Measurements from ENCODE around the gene NAGK.

DNA sequence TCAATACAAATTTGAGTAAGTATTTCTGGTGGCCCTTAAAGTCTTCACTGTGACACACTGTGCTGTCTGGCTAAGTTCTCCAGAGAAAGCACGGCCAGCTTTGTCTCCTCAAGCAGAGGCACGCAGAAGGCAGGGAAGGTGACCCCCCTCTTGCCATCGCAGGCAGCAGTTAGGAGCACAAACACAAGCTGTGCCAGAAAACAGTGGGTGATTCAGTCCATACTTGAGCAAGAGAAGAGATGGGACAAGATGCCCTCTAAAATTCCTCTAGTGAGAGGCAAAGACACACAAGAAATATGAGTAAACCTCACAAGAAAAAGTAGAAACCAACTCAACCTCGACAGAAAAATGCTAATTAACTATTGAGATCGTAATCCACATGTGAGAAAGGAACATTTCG is 51.7 kb downstream of the NAGK start:
- TF ChIP-seq POLR2A (IDR thresholded peaks at IDR 0.05; ENCODE audit: low read depth, low read length) = no peak
- TF ChIP-seq, protein P1, sequence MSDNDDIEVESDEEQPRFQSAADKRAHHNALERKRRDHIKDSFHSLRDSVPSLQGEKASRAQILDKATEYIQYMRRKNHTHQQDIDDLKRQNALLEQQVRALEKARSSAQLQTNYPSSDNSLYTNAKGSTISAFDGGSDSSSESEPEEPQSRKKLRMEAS (IDR thresholded peaks at IDR 0.05; ENCODE audit: insufficient read depth, insufficient read length) = no peak
- TF ChIP-seq, protein P2, sequence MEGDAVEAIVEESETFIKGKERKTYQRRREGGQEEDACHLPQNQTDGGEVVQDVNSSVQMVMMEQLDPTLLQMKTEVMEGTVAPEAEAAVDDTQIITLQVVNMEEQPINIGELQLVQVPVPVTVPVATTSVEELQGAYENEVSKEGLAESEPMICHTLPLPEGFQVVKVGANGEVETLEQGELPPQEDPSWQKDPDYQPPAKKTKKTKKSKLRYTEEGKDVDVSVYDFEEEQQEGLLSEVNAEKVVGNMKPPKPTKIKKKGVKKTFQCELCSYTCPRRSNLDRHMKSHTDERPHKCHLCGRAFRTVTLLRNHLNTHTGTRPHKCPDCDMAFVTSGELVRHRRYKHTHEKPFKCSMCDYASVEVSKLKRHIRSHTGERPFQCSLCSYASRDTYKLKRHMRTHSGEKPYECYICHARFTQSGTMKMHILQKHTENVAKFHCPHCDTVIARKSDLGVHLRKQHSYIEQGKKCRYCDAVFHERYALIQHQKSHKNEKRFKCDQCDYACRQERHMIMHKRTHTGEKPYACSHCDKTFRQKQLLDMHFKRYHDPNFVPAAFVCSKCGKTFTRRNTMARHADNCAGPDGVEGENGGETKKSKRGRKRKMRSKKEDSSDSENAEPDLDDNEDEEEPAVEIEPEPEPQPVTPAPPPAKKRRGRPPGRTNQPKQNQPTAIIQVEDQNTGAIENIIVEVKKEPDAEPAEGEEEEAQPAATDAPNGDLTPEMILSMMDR (IDR thresholded peaks at IDR 0.05; ENCODE audit: extremely low read depth in 1 of 2, insufficient read depth in 1 of 2, low read depth in 1 of 2, low read length in 2 of 2) = no peak
- TF ChIP-seq POLR2AphosphoS5 (IDR thresholded peaks at IDR 0.05; ENCODE audit: insufficient read depth, low read depth, low read length) = no peak
- TF ChIP-seq MYC (IDR thresholded peaks at IDR 0.05; ENCODE audit: low read depth, low read length) = no peak
- no peak for TF ChIP-seq EZH2 (IDR thresholded peaks at IDR 0.05; ENCODE audit: borderline replicate concordance, low read depth, low read length, severe bottlenecking)
